GM18520 (cell line): ENCODE results near the gene CMC2.

Source experiments
- ATAC-seq: cut with Tn5 transposase; IDR thresholded peaks from one replicate; pipeline ENCODE4 v1.9.1; 2021; ENCODE audit not compliant: unreplicated experiment

Gene CMC2

GRCh38 chr16:80974649-80975376 is 31.9 kb downstream of the CMC2 start:
- no peak for ATAC-seq

- no peak for ATAC-seq
Observed at GRCh38 chr16:80973991-80974390, 32.7 kb downstream of the CMC2 start.

- ATAC-seq, result no peak
Observed at GRCh38 chr16:80972611-80973010, 34.1 kb downstream of the CMC2 start.

DNA sequence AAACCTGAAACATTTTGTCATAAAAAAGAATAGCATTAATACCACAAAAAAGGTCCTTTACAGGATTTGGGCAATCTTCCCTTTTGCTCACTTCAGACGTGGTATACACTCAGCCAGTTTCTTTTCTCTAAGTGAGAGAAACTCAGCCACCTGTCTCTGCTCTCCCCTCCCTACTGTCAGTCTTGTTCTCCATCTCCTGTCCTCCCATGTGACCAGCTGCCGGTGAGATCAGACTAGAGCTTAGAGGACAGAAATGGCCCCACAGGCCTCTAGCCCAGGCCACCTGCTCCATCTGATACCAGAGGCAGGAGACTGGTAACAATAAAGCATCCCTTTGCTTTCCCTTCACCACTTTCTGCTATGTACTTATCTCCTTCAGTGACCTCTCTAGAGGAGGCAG is 34.9 kb downstream of the CMC2 start:
- ATAC-seq, result no peak

GRCh38 chr16:80969114-80969484 is 37.6 kb downstream of the CMC2 start:
- no peak for ATAC-seq

DNA sequence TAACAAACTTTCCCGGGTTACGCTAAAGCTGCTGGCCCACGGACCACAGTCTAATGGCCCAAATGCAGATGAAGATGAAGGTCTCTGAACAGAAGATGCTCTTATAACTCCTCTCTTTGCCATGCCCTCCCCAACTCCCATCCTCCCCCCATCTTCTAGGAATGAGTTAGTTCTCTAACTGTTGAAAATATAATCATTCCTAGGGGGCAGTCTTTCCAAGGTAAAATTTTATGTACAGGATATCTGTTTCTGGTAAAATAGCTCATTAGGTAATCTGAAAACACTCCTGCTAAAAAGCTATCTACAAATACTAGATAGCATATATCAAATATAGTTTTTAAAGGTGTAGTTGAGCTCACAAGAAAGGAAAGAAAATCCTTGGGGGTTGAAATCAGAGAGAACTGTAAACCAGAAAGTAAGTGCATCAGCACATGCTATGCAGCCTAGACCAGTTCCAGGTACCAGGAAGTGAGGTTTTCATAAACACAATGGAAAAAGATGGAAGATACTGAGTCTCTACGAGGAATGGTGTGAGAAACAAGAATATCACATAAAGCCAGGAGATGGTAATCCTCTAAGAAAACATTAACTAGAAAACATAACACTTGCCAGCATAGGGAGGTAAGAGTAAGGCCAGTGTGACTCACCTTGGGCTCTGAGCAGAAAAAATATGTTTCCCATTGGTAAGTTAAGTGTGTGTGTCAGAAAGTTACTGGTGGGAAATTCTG is 38.1 kb downstream of the CMC2 start:
- no peak for ATAC-seq

- ATAC-seq, result no peak
Observed at GRCh38 chr16:80966617-80967016, 40.1 kb downstream of the CMC2 start.

- ATAC-seq, result no peak
Observed at GRCh38 chr16:80964351-80964750, 42.3 kb downstream of the CMC2 start.

- ATAC-seq, result no peak
Observed at GRCh38 chr16:80962879-80963278, 43.8 kb downstream of the CMC2 start.

DNA sequence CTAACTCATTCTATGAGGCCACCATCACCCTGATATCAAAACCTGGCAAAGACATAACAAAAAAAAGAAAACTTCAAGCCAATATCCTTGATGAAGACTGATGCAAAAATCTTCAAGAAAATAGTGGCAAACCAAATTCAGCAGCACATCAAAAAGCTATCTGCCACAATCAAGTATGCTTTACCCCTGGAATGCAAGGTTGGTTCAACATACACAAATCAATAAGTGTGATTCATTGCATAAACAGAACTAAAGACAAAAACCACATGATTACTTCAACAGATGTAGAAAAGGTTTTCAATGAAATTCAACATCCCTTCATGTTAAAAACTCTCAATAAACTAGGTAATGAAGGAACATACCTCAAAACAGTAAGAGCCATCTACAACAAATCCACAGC is 48.4 kb downstream of the CMC2 start:
- no peak for ATAC-seq

GRCh38 chr16:80954985-80955384 is 51.7 kb downstream of the CMC2 start:
- no peak for ATAC-seq

GRCh38 chr16:80948886-80949493 is 57.7 kb downstream of the CMC2 start:
- ATAC-seq, result peak; percentile 43

GRCh38 chr16:80947708-80948625 is 58.7 kb downstream of the CMC2 start:
- ATAC-seq, result no peak

GRCh38 chr16:80947239-80947638 is 59.4 kb downstream of the CMC2 start:
- ATAC-seq, result no peak

GRCh38 chr16:80946481-80946880 is 60.2 kb downstream of the CMC2 start:
- no peak for ATAC-seq

GRCh38 chr16:80940069-80940856 is 66.4 kb downstream of the CMC2 start:
- no peak for ATAC-seq

GRCh38 chr16:80938879-80939260 is 67.8 kb downstream of the CMC2 start:
- no peak for ATAC-seq

DNA sequence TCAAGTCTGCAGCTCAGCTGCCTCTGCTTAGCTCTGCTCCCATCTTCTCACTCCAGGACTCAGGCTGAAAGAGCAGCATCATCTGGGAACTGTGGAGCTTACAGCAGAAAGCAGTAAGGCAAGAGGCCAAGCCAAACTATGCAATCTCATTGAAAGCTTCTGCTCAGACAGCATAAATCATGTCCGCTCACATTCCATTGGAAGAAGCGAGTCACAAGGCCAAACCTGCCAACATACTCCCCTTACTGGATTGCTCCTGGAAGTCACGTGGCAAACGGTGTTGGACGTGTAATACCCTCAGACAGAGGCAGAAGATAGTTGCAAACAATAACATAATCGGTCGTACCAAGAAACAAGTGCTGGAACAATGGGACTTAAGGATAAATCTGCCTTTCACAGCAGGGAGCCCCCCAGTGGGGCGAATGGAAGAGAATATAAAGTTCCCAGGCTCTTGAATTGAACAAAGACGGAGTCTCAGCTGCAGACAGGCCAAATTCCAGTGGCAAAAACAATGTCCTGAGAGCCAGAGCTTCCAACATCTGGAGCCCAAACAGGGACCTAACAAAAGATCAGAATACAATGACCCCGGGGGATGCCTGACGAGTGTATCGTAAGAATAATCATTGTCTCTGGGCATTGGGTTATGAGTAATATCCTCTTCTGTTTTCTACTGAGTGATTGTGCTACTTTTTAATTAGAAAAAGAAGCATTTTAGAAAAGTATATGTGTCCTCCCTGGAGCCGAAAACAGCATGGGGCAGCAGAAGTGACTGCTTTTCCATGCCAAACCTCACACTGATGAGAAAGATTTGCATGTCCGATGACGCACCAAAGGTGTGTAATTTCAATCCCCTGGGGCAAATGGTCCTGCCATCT is 68.4 kb downstream of the CMC2 start:
- ATAC-seq, result no peak

GRCh38 chr16:80936410-80936809 is 70.3 kb downstream of the CMC2 start:
- ATAC-seq, result no peak
